ENCODE data around the gene LYL1. TPM values are rescaled to one million over a fixed set of nuclear protein-coding genes. Genes with fewer than 3 reads are reported as not detected.

The LYL1 gene
- total and polyA plus RNA-seq, 9 of the 15 experiments (the other 6 are each of a cell fraction or from before 2014, with no cell fraction given): 1.3 to 266 (median 34.0) TPM

DNA sequence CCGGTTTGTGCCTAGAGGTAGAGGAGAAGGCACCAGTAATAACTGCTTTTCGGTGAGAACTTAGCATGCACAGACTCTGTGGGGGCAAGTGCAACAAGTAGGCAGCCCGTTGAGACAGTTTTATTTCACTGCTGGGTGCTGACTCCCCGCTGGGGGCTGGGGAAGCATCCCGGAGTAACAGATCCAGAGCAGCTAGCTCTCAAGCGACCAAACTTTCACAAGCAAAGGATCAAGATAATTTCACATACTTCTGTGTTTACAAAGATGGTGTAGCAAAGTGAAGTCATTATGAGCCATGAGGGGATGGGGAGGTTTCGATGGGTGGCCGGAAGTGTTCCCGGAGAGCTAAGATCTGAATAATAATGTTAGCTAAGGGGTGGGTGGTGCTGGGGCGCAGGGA, 18.2 kb upstream of the LYL1 start:
- 82% methylated on average over 10 of the region's 10 CpGs for WGBS (ENCODE audit: insufficient coverage, low coverage, missing lambda C conversion rate)
- H3K4me1 ChIP-seq (replicated peaks in 1 of 2; ENCODE audit: control insufficient read depth in 2 of 2, insufficient read depth in 2 of 2, low read length in 2 of 2): peaks cover 21 to 48% of the 10 kb centered on the region in 2 experiments; a peak in 4 of 5 replicates
- POLR2A ChIA-PET: interaction anchor here (0.7 to 3.0 kb wide), 6 partner anchors 8 to 31 kb away, joined by 3 to 12 read pairs (median 4); partner anchors contain the start of genes IER2 and STX10
- no peak for DNase-seq (ENCODE audit: extremely low read depth in 1 of 4, low spot score in 3 of 4)
- CTCF ChIA-PET (ENCODE audit: low intra/inter-chr PET ratio): no interaction called here
- no TSS peak for BruUV-seq (replicated peaks)
- peaks cover 53% of the 10 kb centered on the region for H4K20me1 ChIP-seq (replicated peaks; ENCODE audit: control insufficient read depth, insufficient read depth, low read length)
- no peak for ATAC-seq
- H3K4me3 ChIP-seq: no peak overlapping the region
- in situ Hi-C loops (cut with MboI): no loop called here
- H3K79me2 ChIP-seq (ENCODE audit: control insufficient read depth, insufficient read depth, low read length): peaks cover 94% of the 10 kb centered on the region
- H3K9me1 ChIP-seq (ENCODE audit: control insufficient read depth, insufficient read depth, low read length): peaks cover 12% of the 10 kb centered on the region
- TF ChIP-seq HOXB6 (CRISPR knock-in tag; IDR thresholded peaks at IDR 0.05; ENCODE audit: borderline replicate concordance): no peak
- TF ChIP-seq POLR2AphosphoS5 (IDR thresholded peaks at IDR 0.05; ENCODE audit: control insufficient read depth, insufficient read depth, low read depth, low read length): 0 out of 2 replicates have a peak, but pooled peaks have one; percentile 4
- H2AFZ ChIP-seq (ENCODE audit: low read depth, low read length): no peak overlapping the region
- H3K27ac ChIP-seq (ENCODE audit: extremely low read depth, low read depth, low read length): no peak overlapping the region
- peak overlapping the region; percentile 88 for H3K4me2 ChIP-seq (ENCODE audit: insufficient read depth, low read length)
- no peaks in the 10 kb centered on the region for H3K27me3 ChIP-seq (ENCODE audit: control insufficient read depth in 2 of 2, insufficient read depth in 2 of 2, low read length in 2 of 2)
- no peaks in the 10 kb centered on the region for H3K9me3 ChIP-seq (replicated peaks; ENCODE audit: control insufficient read depth, insufficient read depth, low read depth, low read length)
- intact Hi-C loops (cut with micrococcal nuclease): no loop called here
- H3K9ac ChIP-seq (ENCODE audit: insufficient read depth in 1 of 2, low read depth in 2 of 2, low read length in 2 of 2): peak overlapping the region in 1 of 2 experiments; percentile 97; a peak in 1 of 4 replicates
- FAIRE-seq: no peak
- H3K36me3 ChIP-seq (ENCODE audit: control insufficient read depth, insufficient read depth, low read length): peaks cover 63% of the 10 kb centered on the region

DNA sequence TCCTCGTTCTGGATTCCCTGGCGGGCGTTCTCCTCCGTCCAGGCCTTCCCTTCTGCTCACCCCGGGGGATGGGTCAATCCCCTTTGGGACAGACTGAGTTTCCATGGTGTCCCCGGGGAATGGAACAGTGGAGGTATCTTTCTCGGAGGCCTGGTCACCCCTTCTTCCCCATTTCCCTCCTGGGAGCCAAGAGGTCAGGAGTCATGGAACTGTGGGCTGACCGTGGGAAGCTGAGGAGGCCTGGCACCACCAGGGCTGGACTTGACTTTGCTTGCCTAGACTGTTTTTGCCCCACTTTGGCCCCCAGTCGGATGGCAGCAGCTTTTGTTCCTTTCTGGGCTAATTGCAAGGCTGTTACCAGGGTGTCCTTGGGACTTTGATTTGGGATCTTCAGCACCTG, 17.4 kb upstream of the LYL1 start:
- ChIA-PET CTCF (ENCODE audit: low intra/inter-chr PET ratio) (no interaction called here), POLR2A (interaction anchor here (0.5 to 4.9 kb wide), 12 partner anchors 8 to 35 kb away, joined by 3 to 31 read pairs (median 6); partner anchors contain the start of genes IER2 and STX10)
- no TSS peak for BruUV-seq (replicated peaks)
- FAIRE-seq: no peak
- ATAC-seq: no peak
- WGBS (ENCODE audit: insufficient coverage, low coverage, missing lambda C conversion rate): 78% methylated on average over 9 of the region's 9 CpGs
- in situ Hi-C loops (cut with MboI) (no loop called here), intact Hi-C loops (cut with micrococcal nuclease) (no loop called here)
- Histone ChIP-seq H3K9me1 (ENCODE audit: control insufficient read depth, insufficient read depth, low read length) (peaks cover 12% of the 10 kb centered on the region), H3K36me3 (ENCODE audit: control insufficient read depth, insufficient read depth, low read length) (peaks cover 63% of the 10 kb centered on the region), H3K4me3 (no peak overlapping the region), H3K9me3 (replicated peaks; ENCODE audit: control insufficient read depth, insufficient read depth, low read depth, low read length) (no peaks in the 10 kb centered on the region), H3K79me2 (ENCODE audit: control insufficient read depth, insufficient read depth, low read length) (peaks cover 95% of the 10 kb centered on the region), H3K27me3 (ENCODE audit: control insufficient read depth in 2 of 2, insufficient read depth in 2 of 2, low read length in 2 of 2) (no peaks in the 10 kb centered on the region), H3K4me2 (ENCODE audit: insufficient read depth, low read length) (peak overlapping the region; percentile 88), H3K27ac (ENCODE audit: extremely low read depth, low read depth, low read length) (peak overlapping the region; percentile 95; the same call in 2 of the 3 replicates), H4K20me1 (replicated peaks; ENCODE audit: control insufficient read depth, insufficient read depth, low read length) (peaks cover 52% of the 10 kb centered on the region), H3K4me1 (replicated peaks in 1 of 2; ENCODE audit: control insufficient read depth in 2 of 2, insufficient read depth in 2 of 2, low read length in 2 of 2) (peaks cover 21 to 56% of the 10 kb centered on the region in 2 experiments; a peak in 4 of 5 replicates), H2AFZ (ENCODE audit: low read depth, low read length) (no peak overlapping the region), H3K9ac (ENCODE audit: insufficient read depth in 1 of 2, low read depth in 2 of 2, low read length in 2 of 2) (peak overlapping the region; percentile 62 to 97; a peak in 3 of 4 replicates)
- TF ChIP-seq, protein P1, sequence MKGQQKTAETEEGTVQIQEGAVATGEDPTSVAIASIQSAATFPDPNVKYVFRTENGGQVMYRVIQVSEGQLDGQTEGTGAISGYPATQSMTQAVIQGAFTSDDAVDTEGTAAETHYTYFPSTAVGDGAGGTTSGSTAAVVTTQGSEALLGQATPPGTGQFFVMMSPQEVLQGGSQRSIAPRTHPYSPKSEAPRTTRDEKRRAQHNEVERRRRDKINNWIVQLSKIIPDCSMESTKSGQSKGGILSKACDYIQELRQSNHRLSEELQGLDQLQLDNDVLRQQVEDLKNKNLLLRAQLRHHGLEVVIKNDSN (CRISPR knock-in tag; IDR thresholded peaks at IDR 0.05): 0 out of 2 replicates have a peak, but pooled peaks have one; percentile 11
- no peak for TF ChIP-seq ZNF146 (CRISPR knock-in tag; IDR thresholded peaks at IDR 0.05; ENCODE audit: unreplicated experiment)
- 0 out of 2 replicates have a peak, but pooled peaks have one; percentile 42 for TF ChIP-seq RBFOX2 (IDR thresholded peaks at IDR 0.05; ENCODE audit: low read depth, low read length)
- no peak for DNase-seq (ENCODE audit: extremely low read depth in 1 of 4, low spot score in 3 of 4)

All from K562 (cell line).